Measurements from ENCODE around the gene SMARCE1. TPM values are rescaled to one million over a fixed set of nuclear protein-coding genes. Genes with fewer than 3 reads are reported as not detected.

SMARCE1 gene
- total RNA-seq, 4 donors from 2014 or later, result 76.5 to 111 (median 88.4) TPM

DNA sequence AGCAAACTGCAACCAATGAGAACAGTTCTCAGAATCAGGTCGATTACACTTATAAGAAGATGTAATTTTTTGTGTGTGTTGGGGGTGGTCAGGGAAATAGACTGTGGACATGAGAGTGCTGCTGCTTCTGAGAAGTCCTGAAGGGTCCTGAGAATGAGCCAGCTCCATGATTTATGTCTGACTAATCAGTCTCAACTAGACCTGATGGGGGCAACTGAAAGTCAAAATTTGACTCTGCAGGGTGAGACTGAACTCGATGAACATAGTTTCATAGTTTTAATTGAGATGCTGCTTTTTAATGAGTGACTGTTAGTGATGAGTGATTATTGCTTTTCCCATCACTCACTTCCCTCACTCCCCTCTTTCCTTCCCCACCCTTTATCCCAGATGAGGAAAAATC is 37.3 kb downstream of the SMARCE1 start:
- TF ChIP-seq, protein P1, sequence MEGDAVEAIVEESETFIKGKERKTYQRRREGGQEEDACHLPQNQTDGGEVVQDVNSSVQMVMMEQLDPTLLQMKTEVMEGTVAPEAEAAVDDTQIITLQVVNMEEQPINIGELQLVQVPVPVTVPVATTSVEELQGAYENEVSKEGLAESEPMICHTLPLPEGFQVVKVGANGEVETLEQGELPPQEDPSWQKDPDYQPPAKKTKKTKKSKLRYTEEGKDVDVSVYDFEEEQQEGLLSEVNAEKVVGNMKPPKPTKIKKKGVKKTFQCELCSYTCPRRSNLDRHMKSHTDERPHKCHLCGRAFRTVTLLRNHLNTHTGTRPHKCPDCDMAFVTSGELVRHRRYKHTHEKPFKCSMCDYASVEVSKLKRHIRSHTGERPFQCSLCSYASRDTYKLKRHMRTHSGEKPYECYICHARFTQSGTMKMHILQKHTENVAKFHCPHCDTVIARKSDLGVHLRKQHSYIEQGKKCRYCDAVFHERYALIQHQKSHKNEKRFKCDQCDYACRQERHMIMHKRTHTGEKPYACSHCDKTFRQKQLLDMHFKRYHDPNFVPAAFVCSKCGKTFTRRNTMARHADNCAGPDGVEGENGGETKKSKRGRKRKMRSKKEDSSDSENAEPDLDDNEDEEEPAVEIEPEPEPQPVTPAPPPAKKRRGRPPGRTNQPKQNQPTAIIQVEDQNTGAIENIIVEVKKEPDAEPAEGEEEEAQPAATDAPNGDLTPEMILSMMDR (IDR thresholded peaks at IDR 0.05; ENCODE audit: low read depth), result no peak

DNA sequence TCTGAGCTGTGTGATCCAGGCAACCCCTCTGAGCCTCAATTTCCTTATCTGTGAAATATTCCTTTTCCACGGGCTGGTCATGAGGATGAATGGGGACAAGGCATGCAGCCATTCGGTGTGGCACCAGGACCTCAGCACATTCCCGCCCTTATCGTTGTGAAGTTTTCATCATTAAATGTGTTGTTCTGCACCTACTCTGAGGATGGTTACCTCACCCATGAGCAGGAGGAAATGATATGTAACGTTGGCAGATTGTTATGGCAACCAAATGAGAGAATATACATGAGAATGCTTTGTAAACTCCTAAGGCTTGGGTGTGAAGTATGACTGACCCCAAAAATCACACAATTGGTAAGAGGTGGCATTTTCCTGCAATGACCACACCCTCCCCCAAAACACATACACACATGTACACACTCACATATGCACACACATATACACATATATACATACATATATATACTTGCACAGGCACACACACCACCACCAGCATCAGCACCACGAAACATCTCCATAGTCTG is 39.5 kb downstream of the SMARCE1 start:
- TF ChIP-seq, protein P1 (IDR thresholded peaks at IDR 0.05; ENCODE audit: low read depth), result no peak

DNA sequence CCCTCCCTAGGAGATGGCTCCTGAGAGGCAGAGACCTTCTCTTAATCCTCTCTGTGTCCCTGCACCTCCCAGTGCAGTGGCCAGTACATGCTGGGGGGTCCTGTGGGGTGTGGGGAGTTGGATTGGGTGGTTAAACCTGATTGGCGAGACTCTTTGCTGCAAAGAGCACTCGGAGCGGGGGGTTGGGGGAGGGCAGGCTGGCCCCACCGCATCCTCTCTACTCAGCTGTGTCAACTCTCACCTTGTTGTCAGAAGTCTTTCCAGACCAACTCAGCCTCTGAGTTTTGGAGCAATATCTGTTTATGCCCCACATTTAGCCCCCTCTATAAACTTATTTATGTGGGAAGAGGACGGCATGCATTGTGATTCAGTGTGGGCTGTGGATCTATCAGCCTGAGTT is 40.0 kb downstream of the SMARCE1 start:
- TF ChIP-seq, protein P1 (IDR thresholded peaks at IDR 0.05; ENCODE audit: low read depth), result no peak

DNA sequence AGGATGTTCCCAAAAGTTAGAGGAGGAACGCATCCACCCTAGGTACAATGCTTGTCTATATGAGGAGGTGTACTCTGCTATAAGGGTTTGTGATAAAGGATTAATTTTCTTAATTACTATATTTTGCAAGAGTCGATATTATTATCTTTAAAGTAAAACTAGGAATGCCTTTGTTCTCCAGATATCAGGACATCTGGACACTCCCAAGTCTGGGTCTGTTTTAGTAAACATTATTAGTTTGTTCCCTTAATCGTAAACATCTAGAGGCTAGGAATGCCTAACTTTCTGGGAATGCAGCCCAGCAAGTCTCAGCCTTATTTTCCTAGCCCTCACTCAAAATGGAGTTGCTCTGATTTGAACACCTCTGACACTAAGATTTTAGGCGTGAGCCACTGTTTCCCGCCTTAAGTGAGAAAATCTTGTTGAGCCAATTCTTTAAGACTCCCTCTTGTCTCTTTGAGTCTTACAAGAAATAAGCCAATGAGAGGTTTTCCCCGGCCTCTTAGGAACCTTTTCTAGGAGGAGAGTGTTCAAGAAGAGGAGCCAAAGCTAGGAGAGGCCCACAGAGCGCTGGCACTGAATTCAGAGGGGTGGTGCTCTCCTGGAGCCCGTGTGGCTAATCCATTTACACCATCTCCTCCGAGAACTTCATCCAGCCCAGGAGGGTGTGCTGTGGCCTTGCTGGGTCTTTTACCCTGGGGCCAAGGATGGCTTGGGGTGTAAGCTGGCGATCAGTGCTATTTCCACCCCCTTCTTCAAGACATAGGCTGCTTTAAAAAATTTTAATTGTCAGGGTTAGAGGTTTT is 40.9 kb downstream of the SMARCE1 start:
- TF ChIP-seq, protein P1 (IDR thresholded peaks at IDR 0.05; ENCODE audit: low read depth), result no peak

DNA sequence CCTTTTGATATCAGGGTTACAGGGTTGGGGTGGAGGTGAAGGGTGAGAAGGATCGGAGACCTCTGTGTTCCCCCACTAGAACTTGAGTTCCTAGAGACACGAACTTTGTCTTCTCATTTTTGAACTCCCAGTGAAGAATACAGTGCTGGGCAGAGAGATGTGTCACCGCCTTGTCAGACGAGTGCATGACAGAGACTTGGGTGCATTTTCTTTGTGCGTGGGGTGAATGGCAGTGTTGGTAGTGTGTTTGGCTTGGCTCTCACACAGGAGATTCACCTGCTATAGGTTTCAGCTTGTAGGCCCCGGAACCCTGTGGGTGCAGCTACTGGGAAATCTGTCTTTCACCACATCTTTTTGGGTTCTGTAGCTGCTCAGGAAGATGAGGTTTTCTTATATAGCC is 42.3 kb downstream of the SMARCE1 start:
- TF ChIP-seq, protein P1 (IDR thresholded peaks at IDR 0.05; ENCODE audit: low read depth), result no peak

DNA sequence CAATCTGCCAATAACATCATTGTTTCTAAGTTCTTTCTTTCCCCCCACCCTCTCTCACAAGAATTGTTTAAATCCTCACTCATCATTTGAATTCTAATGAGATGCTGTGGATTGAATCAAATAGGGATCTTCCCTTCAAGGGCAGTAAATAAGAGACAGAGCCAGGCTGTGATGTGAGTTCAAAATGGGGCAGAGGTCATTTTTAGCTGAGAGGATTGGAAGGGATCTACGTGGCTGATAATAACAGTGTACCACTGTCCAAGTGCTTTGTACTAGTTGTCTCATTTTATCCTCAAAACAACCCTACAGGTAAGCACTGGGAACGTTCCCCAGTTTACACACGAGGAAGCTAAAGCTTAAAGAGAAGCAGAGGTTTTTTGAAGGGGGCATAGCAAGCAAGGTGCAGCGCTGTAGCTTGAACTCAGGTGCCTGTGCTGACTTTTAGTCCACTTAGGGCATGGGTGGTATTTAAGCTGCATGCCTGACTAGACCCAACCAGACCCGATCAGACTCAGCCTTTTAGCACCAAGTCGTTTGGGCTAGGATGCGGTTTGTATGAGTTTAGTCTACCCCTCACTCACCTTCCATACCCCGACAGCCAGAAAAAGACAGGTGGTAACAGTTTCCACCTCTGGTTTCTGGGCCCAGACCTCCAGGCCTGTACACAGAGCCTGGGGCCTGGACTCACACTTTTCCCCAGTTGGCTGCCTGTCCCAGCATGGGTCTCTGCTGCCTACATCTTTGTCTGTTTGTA is 43.1 kb downstream of the SMARCE1 start:
- TF ChIP-seq, protein P1 (IDR thresholded peaks at IDR 0.05; ENCODE audit: low read depth), result no peak
